ENCODE measurements around the gene LARP4B. TPM values are rescaled to one million over a fixed set of nuclear protein-coding genes. Genes with fewer than 3 reads are reported as not detected.
A peak's percentile ranks its signal among the peaks of the same experiment; 100 is the strongest.

Gene LARP4B
- total RNA-seq, 1 donor from 2014 or later: 78.3 TPM

GRCh38 chr10:970311-971149 lies 39.0 kb upstream of the LARP4B start:
- no peaks in the 10 kb centered on the region for H3K9me3 ChIP-seq
- H3K27me3 ChIP-seq: no peaks in the 10 kb centered on the region
- intact Hi-C loops (cut with DNase I): no loop called here
- no peak for DNase-seq (ENCODE audit: extremely low spot score in 2 of 2)
- H3K36me3 ChIP-seq: no peaks in the 10 kb centered on the region
- peak overlapping the region; percentile 41 for H3K27ac ChIP-seq
- H3K4me1 ChIP-seq: peaks cover 9% of the 10 kb centered on the region
- TF ChIP-seq POLR2A (IDR thresholded peaks at IDR 0.05) (no peak), CTCF (IDR thresholded peaks at IDR 0.05) (no peak), POLR2AphosphoS5 (IDR thresholded peaks at IDR 0.05; ENCODE audit: insufficient read depth in 1 of 2, low read depth in 1 of 2) (no peak)
- no peak overlapping the region for H3K4me3 ChIP-seq

GRCh38 chr10:969473-970150 lies 38.1 kb upstream of the LARP4B start:
- DNase-seq (ENCODE audit: extremely low spot score in 2 of 2): no peak
- no peak for TF ChIP-seq POLR2A (IDR thresholded peaks at IDR 0.05)
- TF ChIP-seq POLR2AphosphoS5 (IDR thresholded peaks at IDR 0.05; ENCODE audit: insufficient read depth in 1 of 2, low read depth in 1 of 2): no peak
- no peak for TF ChIP-seq CTCF (IDR thresholded peaks at IDR 0.05)
- peaks cover 9% of the 10 kb centered on the region for H3K4me1 ChIP-seq
- no peak overlapping the region for H3K4me3 ChIP-seq
- H3K9me3 ChIP-seq: no peaks in the 10 kb centered on the region
- peak overlapping the region; percentile 41 for H3K27ac ChIP-seq
- no peaks in the 10 kb centered on the region for H3K27me3 ChIP-seq
- intact Hi-C loops (cut with DNase I): no loop called here
- no peaks in the 10 kb centered on the region for H3K36me3 ChIP-seq

GRCh38 chr10:968546-969199 lies 37.2 kb upstream of the LARP4B start:
- intact Hi-C loops (cut with DNase I): no loop called here
- H3K36me3 ChIP-seq: no peaks in the 10 kb centered on the region
- no peak overlapping the region for H3K4me3 ChIP-seq
- no peaks in the 10 kb centered on the region for H3K27me3 ChIP-seq
- H3K4me1 ChIP-seq: peaks cover 9% of the 10 kb centered on the region
- H3K27ac ChIP-seq: no peak overlapping the region
- no peaks in the 10 kb centered on the region for H3K9me3 ChIP-seq
- TF ChIP-seq POLR2AphosphoS5 (IDR thresholded peaks at IDR 0.05; ENCODE audit: insufficient read depth in 1 of 2, low read depth in 1 of 2) (no peak), POLR2A (IDR thresholded peaks at IDR 0.05) (no peak), CTCF (IDR thresholded peaks at IDR 0.05) (no peak)
- no peak for DNase-seq (ENCODE audit: extremely low spot score in 2 of 2)

GRCh38 chr10:966466-967235 lies 35.1 kb upstream of the LARP4B start:
- no peak for TF ChIP-seq POLR2AphosphoS5 (IDR thresholded peaks at IDR 0.05; ENCODE audit: insufficient read depth in 1 of 2, low read depth in 1 of 2)
- TF ChIP-seq CTCF (IDR thresholded peaks at IDR 0.05): no peak
- no peak for TF ChIP-seq POLR2A (IDR thresholded peaks at IDR 0.05)
- no peak overlapping the region for H3K27ac ChIP-seq
- H3K27me3 ChIP-seq: no peaks in the 10 kb centered on the region
- H3K4me3 ChIP-seq: no peak overlapping the region
- DNase-seq (ENCODE audit: extremely low spot score in 2 of 2): no peak
- H3K36me3 ChIP-seq: no peaks in the 10 kb centered on the region
- peaks cover 9% of the 10 kb centered on the region for H3K4me1 ChIP-seq
- intact Hi-C loops (cut with DNase I): no loop called here
- H3K9me3 ChIP-seq: no peaks in the 10 kb centered on the region

All from vagina (tissue), 2 donors.